Kasumi-1 (cell line): Measurements from ENCODE around the gene GIGYF2.
A peak's percentile ranks its signal among the peaks of the same experiment; 100 is the strongest.
"Not testable (repeated sequence)": the region's sequence is repeated elsewhere in the genome, so short reads cannot be mapped to it uniquely, and the experiment has no call there.

Experiments
- DNase-seq, 2 experiments: peaks; one replicate each; lab custom pipeline; 2025; lab: John Stamatoyannopoulos, UW

The GIGYF2 gene

GRCh38 chr2:232687382-232688160, 9.6 kb upstream of the GIGYF2 start:
- no peak for DNase-seq

- DNase-seq, result no peak
Observed at GRCh38 chr2:232688201-232688600, 8.9 kb upstream of the GIGYF2 start.

GRCh38 chr2:232689152-232689910, 7.8 kb upstream of the GIGYF2 start:
- no peak for DNase-seq

GRCh38 chr2:232691117-232691516, 6.0 kb upstream of the GIGYF2 start:
- DNase-seq, result not testable (repeated sequence)

GRCh38 chr2:232693344-232693743, 3.8 kb upstream of the GIGYF2 start:
- DNase-seq, result no peak

- DNase-seq, result no peak
Observed at GRCh38 chr2:232696609-232697058, 497 bp upstream of the GIGYF2 start.

- no peak for DNase-seq
Observed at GRCh38 chr2:232697807-232698110, 628 bp downstream of the GIGYF2 start.

- DNase-seq, result no peak
Observed at GRCh38 chr2:232698556-232699091, 1.5 kb downstream of the GIGYF2 start.

GRCh38 chr2:232699110-232699509, 2.0 kb downstream of the GIGYF2 start:
- DNase-seq, result no peak

- DNase-seq, result no peak
Observed at GRCh38 chr2:232700154-232700553, 3.0 kb downstream of the GIGYF2 start.

GRCh38 chr2:232707076-232707475, 9.9 kb downstream of the GIGYF2 start:
- DNase-seq, result no peak

- DNase-seq, result no peak
Observed at GRCh38 chr2:232713505-232713904, 16.4 kb downstream of the GIGYF2 start.

GRCh38 chr2:232714969-232715368, 17.8 kb downstream of the GIGYF2 start:
- DNase-seq, result no peak

- DNase-seq, result not testable (repeated sequence)
Observed at GRCh38 chr2:232720056-232720455, 22.9 kb downstream of the GIGYF2 start.

GRCh38 chr2:232721261-232721660, 24.1 kb downstream of the GIGYF2 start:
- no peak for DNase-seq

- peak; percentile 1 to 15 for DNase-seq
Observed at GRCh38 chr2:232721882-232722281, 24.8 kb downstream of the GIGYF2 start.

- DNase-seq, result no peak
Observed at GRCh38 chr2:232723027-232723426, 25.9 kb downstream of the GIGYF2 start.

GRCh38 chr2:232728785-232729184, 31.7 kb downstream of the GIGYF2 start:
- no peak for DNase-seq

GRCh38 chr2:232731470-232731869, 34.3 kb downstream of the GIGYF2 start:
- no peak for DNase-seq

GRCh38 chr2:232741294-232741693, 44.2 kb downstream of the GIGYF2 start:
- DNase-seq, result peak; percentile 2 to 18

GRCh38 chr2:232741972-232742371, 44.8 kb downstream of the GIGYF2 start:
- no peak for DNase-seq

GRCh38 chr2:232744963-232745362, 47.8 kb downstream of the GIGYF2 start:
- no peak for DNase-seq

GRCh38 chr2:232748038-232748437, 50.9 kb downstream of the GIGYF2 start:
- DNase-seq, result no peak
